Mammary epithelial cell (primary cell): Measurements from ENCODE around the gene NTSR2.

Experiments
- CTCF ChIP-seq, 2 donors: IDR thresholded peaks in 1 of 2; conservative IDR thresholded peaks in 1 of 2; 2 replicates each; pipeline ENCODE4 v1.5.1; 2011 to 2012; ENCODE audit warnings: inconsistent platforms in 2 of 2, low read length in 2 of 2, mild to moderate bottlenecking in 2 of 2, control low read depth in 1 of 2, low read depth in 1 of 2; ENCODE audit not compliant: insufficient read depth in 1 of 2; ENCODE audit errors: extremely low read depth in 1 of 2
- EZH2 ChIP-seq: IDR thresholded peaks from 2 replicates; pipeline ENCODE4 v1.6.1; 2012; ENCODE audit warnings: low read length, inconsistent platforms, borderline replicate concordance

GRCh38 chr2:11718606-11719005 lies 48.6 kb upstream of the NTSR2 start:
- no peak for TF ChIP-seq CTCF (conservative IDR thresholded peaks at IDR 0.05 in 1 of 2, IDR thresholded peaks at IDR 0.05 in 1 of 2; ENCODE audit: extremely low read depth in 1 of 2, insufficient read depth in 1 of 2, low read depth in 1 of 2, low read length in 2 of 2)
- TF ChIP-seq EZH2, result no peak
